Omental fat pad (tissue), 4 donors: ENCODE measurements around the gene LIPA. TPM values are rescaled to one million over a fixed set of nuclear protein-coding genes. Genes with fewer than 3 reads are reported as not detected.

ENCODE experiments used
- ATAC-seq: fragments of 150-250 bp; one replicate; pipeline ENCODE4 v1.9.1; 2016; ENCODE audit warnings: mild to moderate bottlenecking, moderate library complexity; ENCODE audit not compliant: low FRiP score
- DNase-seq: peaks from one replicate; pipeline ENCODE4 v3.0.0-alpha.2; 2019; ENCODE audit warnings: low spot score
- CTCF ChIP-seq, 3 donors: fragments of 450-650 bp; IDR thresholded peaks; one replicate each; pipeline ENCODE4 v1.5.1; 2016 to 2017; ENCODE audit warnings: antibody characterized with exemption in 3 of 3, mild to moderate bottlenecking in 3 of 3, moderate library complexity in 2 of 3
- total RNA-seq, 4 donors: library from RNA; depleted of rRNA; stranded (reverse); fragments of >200 nt; gene quantifications; one replicate each; pipeline ENCODE4 v1.1.0, GENCODE V29; 2016

The LIPA gene
- total RNA-seq, 4 donors from 2014 or later, result 77.0 to 354 (median 105) TPM

GRCh38 chr10:89233033-89233432 is 18.5 kb downstream of the LIPA start:
- ATAC-seq (no peak), DNase-seq (no peak)
- TF ChIP-seq CTCF (IDR thresholded peaks at IDR 0.05), result no peak

- DNase-seq, result no peak
- no peak for TF ChIP-seq CTCF (IDR thresholded peaks at IDR 0.05)
- ATAC-seq, result no peak
Observed at GRCh38 chr10:89228962-89229361, 22.6 kb downstream of the LIPA start.

- DNase-seq, result no peak
- no peak for ATAC-seq
Observed at GRCh38 chr10:89228146-89228545, 23.4 kb downstream of the LIPA start.

GRCh38 chr10:89226891-89227290 is 24.7 kb downstream of the LIPA start:
- DNase-seq (no peak), ATAC-seq (no peak)
- no peak for TF ChIP-seq CTCF (IDR thresholded peaks at IDR 0.05)

More at GRCh38 chr10:89228146-89228545, 23.4 kb downstream of the LIPA start:
- TF ChIP-seq CTCF (IDR thresholded peaks at IDR 0.05), result no peak

GRCh38 chr10:89224739-89225443 is 26.7 kb downstream of the LIPA start:
- ATAC-seq (no peak), DNase-seq (no peak)
- no peak for TF ChIP-seq CTCF (IDR thresholded peaks at IDR 0.05)

- DNase-seq (no peak), ATAC-seq (no peak)
- no peak for TF ChIP-seq CTCF (IDR thresholded peaks at IDR 0.05)
Observed at GRCh38 chr10:89221919-89222318, 29.7 kb downstream of the LIPA start.

- no peak for DNase-seq
- no peak for ATAC-seq
- TF ChIP-seq CTCF (IDR thresholded peaks at IDR 0.05), result no peak
Observed at GRCh38 chr10:89219513-89220218, 31.9 kb downstream of the LIPA start.
